Glutamatergic neuron (in vitro differentiated cells): Measurements from ENCODE around the gene WDR18. TPM values are rescaled to one million over a fixed set of nuclear protein-coding genes. Genes with fewer than 3 reads are reported as not detected.

Experiments used
- DNase-seq: peaks from one replicate; pipeline ENCODE4 v3.0.0; 2022
- H3K27ac Mint-ChIP-seq: one replicate; pipeline ENCODE4 v1.8.0; 2020; ENCODE audit warnings: mild to moderate bottlenecking, mixed read lengths, inconsistent platforms; ENCODE audit not compliant: unreplicated experiment
- H3K27me3 Mint-ChIP-seq: one replicate; pipeline ENCODE4 v1.8.0; 2020; ENCODE audit warnings: mild to moderate bottlenecking, moderate library complexity, mixed read lengths, inconsistent platforms; ENCODE audit not compliant: unreplicated experiment
- H3K36me3 Mint-ChIP-seq: one replicate; pipeline ENCODE4 v1.8.0; 2020; ENCODE audit warnings: mild to moderate bottlenecking, mixed read lengths, inconsistent platforms; ENCODE audit not compliant: unreplicated experiment
- H3K4me1 Mint-ChIP-seq: one replicate; pipeline ENCODE4 v1.8.0; 2020; ENCODE audit warnings: mild to moderate bottlenecking, low read depth, mixed read lengths, inconsistent platforms; ENCODE audit not compliant: unreplicated experiment
- H3K4me3 Mint-ChIP-seq: one replicate; pipeline ENCODE4 v1.8.0; 2020; ENCODE audit warnings: mild to moderate bottlenecking, mixed read lengths, inconsistent platforms; ENCODE audit not compliant: unreplicated experiment
- H3K9me3 Mint-ChIP-seq: one replicate; pipeline ENCODE4 v1.8.0; 2020; ENCODE audit warnings: mild to moderate bottlenecking, moderate library complexity, mixed read lengths, inconsistent platforms; ENCODE audit not compliant: unreplicated experiment
- CTCF ChIP-seq: fragments of 200-600 bp; sonication (generic); IDR thresholded peaks from one replicate; pipeline ENCODE4 v1.5.0; 2021; ENCODE audit not compliant: partially characterized antibody, unreplicated experiment
- total RNA-seq: library from RNA; stranded (reverse); fragmentation: NEBNext Ultra II Directional; extraction: Animal tissue kit (Norgen Biotek cat#: 25700); gene quantifications from one replicate; pipeline ENCODE4 v1.2.1, GENCODE V29; 2021; ENCODE audit not compliant: unreplicated experiment

Gene WDR18
- total RNA-seq, 1 donor from 2014 or later = 52.1 TPM

GRCh38 chr19:1000095-1000494, 15.9 kb downstream of the WDR18 start, which contains the start of gene GRIN3B:
Gene GRIN3B, plus strand, starts transcription at chr19:1000419. Its CDS starts 19 bp downstream, at chr19:1000438.
- H3K27me3 Mint-ChIP-seq = peaks cover 19% of the 10 kb centered on the region
- peak; percentile 59 for TF ChIP-seq CTCF
- H3K36me3 Mint-ChIP-seq = no peaks in the 10 kb centered on the region
- peaks cover 3% of the 10 kb centered on the region for H3K4me1 Mint-ChIP-seq
- H3K4me3 Mint-ChIP-seq = peak within 1 kb of the TSS; percentile 54
- DNase-seq = peak; percentile 82
- H3K9me3 Mint-ChIP-seq = peaks cover 10% of the 10 kb centered on the region
- H3K27ac Mint-ChIP-seq = peak within 1 kb of the TSS; percentile 44

DNA sequence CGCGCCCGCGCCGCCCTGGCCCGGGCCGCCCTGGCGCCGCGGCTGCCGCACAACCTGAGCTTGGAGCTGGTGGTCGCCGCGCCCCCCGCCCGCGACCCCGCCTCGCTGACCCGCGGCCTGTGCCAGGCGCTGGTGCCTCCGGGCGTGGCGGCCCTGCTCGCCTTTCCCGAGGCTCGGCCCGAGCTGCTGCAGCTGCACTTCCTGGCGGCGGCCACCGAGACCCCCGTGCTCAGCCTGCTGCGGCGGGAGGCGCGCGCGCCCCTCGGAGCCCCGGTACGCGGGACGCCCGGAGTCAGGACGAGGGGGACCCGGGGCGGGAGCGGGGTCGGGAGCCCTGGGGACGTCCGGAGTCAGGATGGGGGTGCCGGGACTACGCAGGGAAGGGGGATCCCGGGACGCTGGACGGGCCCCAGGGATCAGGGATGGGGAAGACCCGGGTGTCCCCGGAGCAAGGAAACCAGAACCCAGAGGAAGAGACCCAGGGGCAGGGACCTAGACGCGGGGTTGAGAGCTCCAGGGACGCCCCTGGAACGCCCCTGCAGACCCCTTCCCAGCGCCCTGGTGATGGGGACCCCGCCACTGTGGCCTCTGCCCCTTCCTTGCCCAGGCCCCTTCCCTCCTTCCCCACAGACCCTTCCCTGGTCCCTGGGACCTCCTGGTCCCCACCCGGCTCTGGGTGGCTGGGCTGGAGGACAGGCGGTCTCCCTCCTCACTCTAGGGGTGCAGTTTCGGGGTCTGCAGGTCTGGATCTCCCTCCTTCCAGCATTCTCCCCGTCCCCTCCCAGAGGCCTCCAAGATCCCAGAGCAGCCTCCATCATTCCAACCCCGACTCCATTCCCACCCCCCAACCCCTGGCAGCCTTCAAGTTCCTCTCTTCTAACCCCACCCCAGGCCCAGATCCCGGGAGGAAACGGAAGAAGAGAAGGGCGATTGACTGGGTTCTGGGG, 16.7 kb downstream of the WDR18 start:
- peaks cover 11% of the 10 kb centered on the region for H3K9me3 Mint-ChIP-seq
- DNase-seq = peak; percentile 55
- no peak overlapping the region for H3K27ac Mint-ChIP-seq
- TF ChIP-seq CTCF = no peak
- H3K4me1 Mint-ChIP-seq = peaks cover 3% of the 10 kb centered on the region
- H3K4me3 Mint-ChIP-seq = no peak overlapping the region
- no peaks in the 10 kb centered on the region for H3K36me3 Mint-ChIP-seq
- H3K27me3 Mint-ChIP-seq = peaks cover 19% of the 10 kb centered on the region

GRCh38 chr19:1001538-1002166, 17.5 kb downstream of the WDR18 start:
- Mint-ChIP-seq H3K36me3 (no peaks in the 10 kb centered on the region), H3K4me3 (no peak overlapping the region), H3K27me3 (peaks cover 22% of the 10 kb centered on the region), H3K9me3 (peaks cover 11% of the 10 kb centered on the region), H3K4me1 (peaks cover 3% of the 10 kb centered on the region), H3K27ac (no peak overlapping the region)
- peak; percentile 92 for TF ChIP-seq CTCF
- peak; percentile 83 for DNase-seq

DNA sequence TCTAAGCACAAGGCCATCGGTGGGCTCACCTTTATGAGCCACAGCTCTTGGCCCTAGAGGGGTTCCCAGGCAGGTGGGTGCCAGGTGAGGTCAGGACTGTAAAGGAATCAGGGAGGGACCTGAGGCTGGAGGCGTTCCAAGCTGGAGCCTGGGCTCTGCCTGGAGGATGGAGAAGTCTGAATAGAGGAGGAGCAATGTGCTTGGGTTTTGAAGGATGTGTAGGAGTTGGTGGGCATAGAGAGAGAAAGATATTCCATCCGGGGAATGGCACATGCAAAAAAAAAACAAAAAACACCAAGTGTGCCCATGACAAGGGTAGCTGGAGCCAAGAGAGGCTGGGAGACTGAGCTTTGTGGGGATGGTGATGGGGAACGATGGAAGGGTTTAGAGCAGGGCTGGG, 18.5 kb downstream of the WDR18 start:
- peaks cover 11% of the 10 kb centered on the region for H3K9me3 Mint-ChIP-seq
- H3K27me3 Mint-ChIP-seq = peaks cover 22% of the 10 kb centered on the region
- H3K36me3 Mint-ChIP-seq = no peaks in the 10 kb centered on the region
- no peak for TF ChIP-seq CTCF
- no peak for DNase-seq
- H3K4me1 Mint-ChIP-seq = peaks cover 3% of the 10 kb centered on the region
- peak overlapping the region; percentile 40 for H3K27ac Mint-ChIP-seq
- no peak overlapping the region for H3K4me3 Mint-ChIP-seq
